ENCODE results near the gene NDUFA5. TPM values are rescaled to one million over a fixed set of nuclear protein-coding genes. Genes with fewer than 3 reads are reported as not detected.

NDUFA5 gene
- 29.9 to 42.4 TPM (median 33.4 TPM) in 5 replicates for total RNA-seq (2022; extraction: Qiagen RNA extraction)

DNA sequence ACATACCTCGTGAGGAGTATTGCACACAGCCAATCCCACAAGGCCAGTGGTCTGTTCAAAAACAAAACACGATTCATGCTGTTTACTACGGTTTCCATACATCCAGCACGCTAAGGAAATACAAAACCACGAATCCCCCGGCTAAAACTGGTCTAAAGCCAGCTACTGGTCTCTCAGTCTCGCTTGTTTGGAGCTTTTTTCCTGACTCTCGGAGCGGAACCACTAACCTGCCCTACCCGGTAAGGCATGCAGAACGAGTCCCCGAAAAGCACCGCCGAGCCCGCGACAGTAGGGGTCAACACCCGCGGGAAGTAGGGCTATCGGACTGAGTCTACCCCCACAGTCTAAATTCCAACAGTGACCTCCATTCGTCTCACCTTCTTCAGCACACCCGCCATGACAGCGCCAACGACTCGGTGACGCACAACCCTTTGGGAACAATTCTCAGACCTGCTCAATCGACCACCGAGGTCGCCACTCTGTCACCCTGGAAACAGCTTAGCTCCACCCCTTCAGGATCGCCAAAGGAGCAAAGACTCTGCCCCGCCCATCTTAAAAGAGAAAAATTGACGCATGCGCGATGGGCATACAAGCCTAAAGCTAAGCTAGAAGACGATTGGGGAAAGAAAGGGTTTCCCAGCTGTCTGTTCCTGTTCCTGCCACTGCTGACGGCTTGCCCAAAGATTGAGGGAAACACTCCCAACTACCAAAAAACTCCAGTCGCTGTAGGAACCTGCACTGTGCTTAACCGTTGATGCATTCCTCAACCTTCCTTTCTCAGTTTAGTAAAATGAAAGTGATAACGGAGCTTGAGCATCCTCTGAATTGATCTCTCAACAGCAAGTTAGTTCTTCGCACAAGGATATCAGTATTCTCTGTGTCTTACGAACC is at the start of gene NDUFA5:
TSS of gene NDUFA5 (minus strand) at position 421 of the 891 bp plus-strand sequence. CDS start at position 398, 23 bp downstream.

DNA sequence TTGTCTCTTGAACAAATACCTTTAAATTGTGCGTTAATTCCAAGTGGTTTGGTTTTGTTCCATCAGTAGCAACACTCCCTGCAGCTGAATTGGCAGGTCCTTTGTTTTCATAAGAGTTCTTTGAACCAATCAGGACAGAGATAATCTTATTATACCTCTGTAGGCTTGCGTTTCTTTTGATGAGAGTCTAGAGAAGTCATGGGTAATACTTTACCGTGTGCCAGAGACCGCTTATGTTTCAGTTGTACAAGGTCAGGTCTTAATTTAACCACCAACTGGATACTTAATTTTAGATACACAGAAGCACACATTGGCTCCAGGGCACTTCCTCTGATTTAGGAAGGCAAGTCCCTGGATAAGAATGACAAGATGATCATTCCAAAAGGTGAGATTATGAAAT is 43.9 kb upstream of the NDUFA5 start, which contains the start of gene ASB15:
TSS of gene ASB15 (plus strand) at position 292 of the 400 bp plus-strand sequence. CDS start 12,682 bp downstream, outside the sequence.

DNA sequence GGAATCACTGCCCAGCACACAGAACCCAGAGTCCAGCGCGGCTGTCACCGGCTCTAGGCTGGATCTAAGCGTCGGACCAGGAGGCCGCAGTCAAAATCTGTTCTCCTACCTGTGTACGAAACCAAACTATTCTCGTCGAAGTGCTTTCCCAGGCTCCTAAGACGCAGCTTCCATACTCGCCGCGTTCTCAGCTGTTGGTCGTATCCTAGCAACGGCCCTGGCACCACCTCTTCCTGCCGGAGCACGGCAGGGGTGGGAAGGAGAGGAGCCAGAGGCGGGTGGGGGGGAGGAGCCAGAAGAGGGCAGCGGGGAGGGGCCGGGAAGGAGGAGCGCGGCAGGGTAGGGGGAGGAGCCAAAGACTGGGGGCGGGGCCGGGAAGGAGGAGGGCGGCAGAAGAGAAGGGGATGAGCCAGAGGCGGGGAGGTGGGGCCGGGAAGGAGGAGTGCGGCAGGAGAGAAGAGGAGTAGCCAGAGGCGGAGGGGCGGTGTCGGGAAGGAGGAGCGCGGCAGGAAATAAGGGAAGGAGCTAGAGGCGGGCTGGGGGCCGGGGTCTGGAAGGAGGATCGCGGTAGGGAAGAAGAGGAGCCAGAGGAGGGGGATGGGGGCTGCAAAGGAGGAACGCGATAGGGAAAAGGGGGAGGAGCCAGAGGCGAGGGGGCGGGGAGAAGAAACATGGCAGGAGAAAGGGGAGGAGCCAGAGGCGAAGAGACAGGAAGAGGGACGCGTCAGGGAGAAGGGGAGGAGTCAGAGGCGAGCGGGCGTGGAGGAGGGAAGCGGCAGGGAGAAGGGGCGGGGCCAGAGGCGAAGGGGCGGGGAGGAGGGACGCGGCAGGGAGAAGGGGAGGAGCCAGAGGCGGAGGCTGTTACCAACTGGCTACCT is 23.0 kb downstream of the NDUFA5 start, which contains the start of gene IQUB:
TSS of gene IQUB (minus strand) at position 213 of the 878 bp plus-strand sequence. CDS start 22,255 bp downstream, outside the sequence.

Other genes starting within 250 kb of the NDUFA5 start
- 0.06 TPM in 4 of 5 replicates, not detected in the other for gene IQUB, start 23.2 kb downstream of the NDUFA5 start, total RNA-seq (2022; extraction: Qiagen RNA extraction)
- not detected in 5 replicates for gene ASB15, start 44.0 kb upstream of the NDUFA5 start, total RNA-seq (2022; extraction: Qiagen RNA extraction)
- not detected in 5 replicates for gene LMOD2, start 98.0 kb upstream of the NDUFA5 start, total RNA-seq (2022; extraction: Qiagen RNA extraction)
- gene WASL, start 191.2 kb upstream of the NDUFA5 start, total RNA-seq (2022; extraction: Qiagen RNA extraction): 18.3 to 25.4 TPM (median 21.1 TPM) in 5 replicates